Neural progenitor cell (in vitro differentiated cells): ENCODE data around the gene TPBGL.

Experiments
- EZH2 ChIP-seq: fragments of 200-600 bp; sonication (generic); IDR thresholded peaks from 2 replicates; pipeline ENCODE4 v1.6.1; 2017; ENCODE audit warnings: antibody characterized with exemption, mild to moderate bottlenecking, moderate library complexity
- EZH2phosphoT487 ChIP-seq: fragments of 200-600 bp; sonication (generic); IDR thresholded peaks from 2 replicates; pipeline ENCODE4 v1.6.1; 2017; ENCODE audit warnings: antibody characterized with exemption
- TF ChIP-seq, protein P1 (sequence below): fragments of 200-600 bp; sonication (generic); IDR thresholded peaks from 2 replicates; pipeline ENCODE4 v1.5.1; 2017; ENCODE audit warnings: antibody characterized with exemption, mild to moderate bottlenecking

DNA sequence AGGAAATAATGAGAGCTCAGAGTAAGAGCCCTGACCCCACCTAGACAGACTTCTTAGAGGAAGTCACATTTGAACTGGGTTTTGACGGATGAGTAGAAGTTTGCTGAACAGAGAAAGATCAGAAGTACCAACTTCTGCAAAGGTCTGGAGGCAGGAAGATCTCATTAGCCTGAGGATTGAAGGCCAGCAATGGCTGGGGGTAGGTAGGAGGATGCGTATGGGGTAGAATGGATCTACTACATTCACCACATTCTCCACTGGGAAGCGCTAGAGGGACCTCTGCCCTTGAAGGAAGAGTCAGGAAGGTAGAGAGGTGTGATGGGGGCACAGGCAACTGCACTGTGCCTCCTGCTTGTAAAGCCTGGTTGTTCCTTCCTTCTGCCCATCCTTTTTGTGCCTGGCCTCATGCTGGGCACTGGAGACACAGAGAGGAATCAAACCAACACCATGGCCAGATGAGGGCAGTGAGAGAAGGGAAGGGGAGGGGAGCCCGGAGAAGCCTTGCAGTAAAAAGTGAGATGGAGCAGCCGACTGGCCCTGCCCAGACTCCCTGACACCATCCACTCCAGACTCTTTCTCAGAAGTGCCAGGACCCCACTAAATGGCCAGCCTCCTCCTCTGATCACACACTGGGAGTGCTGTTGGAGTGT is 4.9 kb downstream of the TPBGL start:
- TF ChIP-seq, protein P1, sequence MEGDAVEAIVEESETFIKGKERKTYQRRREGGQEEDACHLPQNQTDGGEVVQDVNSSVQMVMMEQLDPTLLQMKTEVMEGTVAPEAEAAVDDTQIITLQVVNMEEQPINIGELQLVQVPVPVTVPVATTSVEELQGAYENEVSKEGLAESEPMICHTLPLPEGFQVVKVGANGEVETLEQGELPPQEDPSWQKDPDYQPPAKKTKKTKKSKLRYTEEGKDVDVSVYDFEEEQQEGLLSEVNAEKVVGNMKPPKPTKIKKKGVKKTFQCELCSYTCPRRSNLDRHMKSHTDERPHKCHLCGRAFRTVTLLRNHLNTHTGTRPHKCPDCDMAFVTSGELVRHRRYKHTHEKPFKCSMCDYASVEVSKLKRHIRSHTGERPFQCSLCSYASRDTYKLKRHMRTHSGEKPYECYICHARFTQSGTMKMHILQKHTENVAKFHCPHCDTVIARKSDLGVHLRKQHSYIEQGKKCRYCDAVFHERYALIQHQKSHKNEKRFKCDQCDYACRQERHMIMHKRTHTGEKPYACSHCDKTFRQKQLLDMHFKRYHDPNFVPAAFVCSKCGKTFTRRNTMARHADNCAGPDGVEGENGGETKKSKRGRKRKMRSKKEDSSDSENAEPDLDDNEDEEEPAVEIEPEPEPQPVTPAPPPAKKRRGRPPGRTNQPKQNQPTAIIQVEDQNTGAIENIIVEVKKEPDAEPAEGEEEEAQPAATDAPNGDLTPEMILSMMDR, result peak; percentile 26
- no peak for TF ChIP-seq EZH2phosphoT487
- TF ChIP-seq EZH2, result no peak
